H1 (cell line): ENCODE data around the gene CABCOCO1. TPM values are rescaled to one million over a fixed set of nuclear protein-coding genes. Genes with fewer than 3 reads are reported as not detected.

Experiments used
- CTCF ChIA-PET: fragments of 300-600 bp; sonication (Branson Sonifier 250); formaldehyde crosslinking; loops from one replicate; lab custom pipeline; 2021; ENCODE audit not compliant: partially characterized antibody; lab: Charles Lee
- POLR2A ChIA-PET: fragments of 300-600 bp; sonication (Branson Sonifier 250); formaldehyde crosslinking; loops from one replicate; lab custom pipeline; 2021; ENCODE audit warnings: inconsistent platforms; ENCODE audit not compliant: partially characterized antibody; lab: Charles Lee
- DNase-seq, 2 experiments: peaks; one replicate each; pipeline versions ENCODE4 v3.0.0 to v3.0.0-alpha.2; 2010 to 2022; ENCODE audit warnings: low spot score in 2 of 2, low read depth in 1 of 2, mixed read lengths in 1 of 2
- FAIRE-seq: peaks from 2 replicates; lab custom pipeline; 2011; peaks lifted over from hg19 to GRCh38; lab: Jason Lieb, UNC
- H2AFZ ChIP-seq: 2 replicates; pipeline ENCODE4 v1.8.1; 2012; ENCODE audit warnings: low read length, inconsistent platforms
- H2AK5ac ChIP-seq: 2 replicates; pipeline ENCODE4 v1.6.1; 2013; ENCODE audit warnings: low read depth, low read length
- H2BK120ac ChIP-seq: replicated peaks from 2 replicates; pipeline ENCODE3; 2013; ENCODE audit warnings: low read depth, low read length, inconsistent platforms
- H2BK12ac ChIP-seq: 2 replicates; pipeline ENCODE4 v1.6.1; 2013; ENCODE audit warnings: low read depth, low read length
- H2BK15ac ChIP-seq: 2 replicates; pipeline ENCODE4 v1.6.1; 2013; ENCODE audit warnings: low read length
- H2BK20ac ChIP-seq: 2 replicates; pipeline ENCODE4 v1.6.1; 2013; ENCODE audit warnings: low read length
- H2BK5ac ChIP-seq: 2 replicates; pipeline ENCODE4 v1.6.1; 2013; ENCODE audit warnings: low read depth, low read length
- H3K14ac ChIP-seq: 2 replicates; pipeline ENCODE4 v1.6.1; 2013; ENCODE audit warnings: inconsistent platforms; ENCODE audit not compliant: insufficient read length
- H3K18ac ChIP-seq: 2 replicates; pipeline ENCODE4 v1.6.1; 2013; ENCODE audit warnings: low read length; ENCODE audit errors: extremely low read depth
- H3K23ac ChIP-seq: 2 replicates; pipeline ENCODE4 v1.6.1; 2013; ENCODE audit warnings: inconsistent platforms; ENCODE audit not compliant: insufficient read length
- H3K23me2 ChIP-seq: 2 replicates; pipeline ENCODE4 v1.6.1; 2013; ENCODE audit warnings: low read depth, low read length
- H3K27ac ChIP-seq: 2 replicates; pipeline ENCODE4 v1.6.1; 2011; ENCODE audit warnings: low read depth, low read length, inconsistent platforms
- H3K27me3 ChIP-seq, 4 experiments: replicated peaks in 1 of 4; 1 replicate in 1 of 4; 2 replicates in 3 of 4; pipeline versions ENCODE4 v1.6.1 to v1.8.1; 2011 to 2013; ENCODE audit warnings: low read length in 3 of 4, mild to moderate bottlenecking in 3 of 4, inconsistent platforms in 2 of 4, mixed read lengths in 2 of 4, moderate library complexity in 1 of 4; ENCODE audit not compliant: control insufficient read depth in 3 of 4, insufficient read depth in 3 of 4; ENCODE audit errors: extremely low read depth in 1 of 4
- H3K36me3 ChIP-seq, 4 experiments: 2 replicates each; pipeline versions ENCODE4 v1.6.1 to v1.8.1; 2011 to 2013; ENCODE audit warnings: mild to moderate bottlenecking in 4 of 4, low read length in 3 of 4, moderate library complexity in 2 of 4, control low read depth in 1 of 4, inconsistent platforms in 1 of 4; ENCODE audit not compliant: insufficient read depth in 4 of 4, control insufficient read depth in 2 of 4
- H3K4ac ChIP-seq: replicated peaks from 2 replicates; pipeline ENCODE3; 2013; ENCODE audit warnings: low read length, low read depth, mixed read lengths, inconsistent platforms; ENCODE audit not compliant: insufficient read length
- H3K4me1 ChIP-seq, 4 experiments: replicated peaks in 1 of 4; 1 replicate in 1 of 4; 2 replicates in 3 of 4; pipeline versions ENCODE4 v1.6.1 to v1.8.1; 2011 to 2013; ENCODE audit warnings: low read length in 3 of 4, inconsistent platforms in 2 of 4, mixed read lengths in 1 of 4; ENCODE audit not compliant: insufficient read depth in 4 of 4, control insufficient read depth in 3 of 4
- H3K4me2 ChIP-seq, 2 experiments: 2 replicates each; pipeline versions ENCODE4 v1.6.1 to v1.8.1; 2011 to 2013; ENCODE audit warnings: low read depth in 2 of 2, low read length in 2 of 2, control low read depth in 1 of 2, inconsistent platforms in 1 of 2, mild to moderate bottlenecking in 1 of 2; ENCODE audit not compliant: insufficient read depth in 1 of 2
- H3K4me3 ChIP-seq, 4 experiments: fragments of 200-600, 300-600 bp in 1 of 4; sonication (generic), shearing (Covaris generic), sonication (Bioruptor Twin) in 1 of 4; 2 replicates each; pipeline versions ENCODE4 v1.5.1 to v1.8.1; 2011 to 2016; ENCODE audit warnings: low read length in 4 of 4, low read depth in 3 of 4, control low read depth in 2 of 4, inconsistent platforms in 2 of 4, mild to moderate bottlenecking in 2 of 4, mixed read lengths in 1 of 4, moderate library complexity in 1 of 4; ENCODE audit not compliant: insufficient read depth in 2 of 4; ENCODE audit errors: extremely low read depth in 1 of 4
- H3K56ac ChIP-seq: replicated peaks from 2 replicates; pipeline ENCODE3; 2013; ENCODE audit warnings: low read depth, mild to moderate bottlenecking, mixed read lengths, low read length, inconsistent platforms; ENCODE audit not compliant: insufficient read length
- H3K79me1 ChIP-seq: 2 replicates; pipeline ENCODE4 v1.6.1; 2013; ENCODE audit warnings: low read depth, low read length, control low read depth
- H3K79me2 ChIP-seq, 2 experiments: 2 replicates each; pipeline versions ENCODE4 v1.6.1 to v1.8.1; 2012 to 2013; ENCODE audit warnings: low read length in 2 of 2, mild to moderate bottlenecking in 2 of 2, inconsistent platforms in 1 of 2; ENCODE audit not compliant: insufficient read depth in 2 of 2, control insufficient read depth in 1 of 2
- H3K9ac ChIP-seq, 4 experiments: replicated peaks in 1 of 4; 1 replicate in 1 of 4; 2 replicates in 3 of 4; pipeline versions ENCODE4 v1.6.1 to v1.8.1; 2011 to 2013; ENCODE audit warnings: low read depth in 3 of 4, low read length in 3 of 4, control low read depth in 2 of 4, mild to moderate bottlenecking in 2 of 4, moderate library complexity in 2 of 4, inconsistent platforms in 1 of 4; ENCODE audit errors: extremely low read depth in 1 of 4
- H3K9me3 ChIP-seq, 2 experiments: 2 replicates each; pipeline versions ENCODE4 v1.6.1 to v1.8.1; 2012 to 2013; ENCODE audit warnings: mild to moderate bottlenecking in 2 of 2, moderate library complexity in 2 of 2, control low read depth in 1 of 2, inconsistent platforms in 1 of 2, low read depth in 1 of 2, low read length in 1 of 2, mixed read lengths in 1 of 2; ENCODE audit not compliant: insufficient read depth in 2 of 2
- H4K20me1 ChIP-seq, 2 experiments: replicated peaks in 1 of 2; 2 replicates each; pipeline versions ENCODE3 to v1.8.1; 2011 to 2013; ENCODE audit warnings: inconsistent platforms in 2 of 2, low read length in 2 of 2, mild to moderate bottlenecking in 1 of 2; ENCODE audit not compliant: insufficient read depth in 2 of 2, control insufficient read depth in 1 of 2
- H4K5ac ChIP-seq: 2 replicates; pipeline ENCODE4 v1.6.1; 2013; ENCODE audit warnings: low read length, low read depth, mixed read lengths, inconsistent platforms; ENCODE audit not compliant: insufficient read length
- H4K8ac ChIP-seq: 2 replicates; pipeline ENCODE4 v1.8.0; 2013; ENCODE audit warnings: mild to moderate bottlenecking, moderate library complexity, low read length, inconsistent platforms; ENCODE audit not compliant: insufficient read depth; ENCODE audit errors: extremely low read depth
- H4K91ac ChIP-seq: replicated peaks from 2 replicates; pipeline ENCODE3; 2013; ENCODE audit warnings: low read length, mixed read lengths, inconsistent platforms; ENCODE audit not compliant: insufficient read length
- SP4 ChIP-seq: IDR thresholded peaks from 2 replicates; pipeline ENCODE4 v1.6.1; 2012; ENCODE audit warnings: low read length, inconsistent platforms
- TEAD4 ChIP-seq: IDR thresholded peaks from 2 replicates; pipeline ENCODE4 v1.6.1; 2012; ENCODE audit warnings: low read depth, low read length, inconsistent platforms, mixed read lengths
- YY1 ChIP-seq: IDR thresholded peaks from 2 replicates; pipeline ENCODE4 v1.6.1; 2011; ENCODE audit warnings: low read depth, mild to moderate bottlenecking, low read length
- polyA plus RNA-seq, 7 experiments: library from polyadenylated mRNA; depleted of rRNA in 3 of 7; stranded (reverse) in 5 of 7; unstranded in 2 of 7; fragments of >200 nt in 5 of 7; fragments of 200-250 nt in 2 of 7; gene quantifications; 1 replicate in 5 of 7; 2 replicates in 1 of 7; 4 replicates in 1 of 7; pipeline versions ENCODE4 v1.2.1 to v1.2.3, GENCODE V29; 2011 to 2013; ENCODE audit warnings: missing spikeins in 2 of 7, mixed read lengths in 2 of 7
- total RNA-seq: library from RNA; stranded (reverse); fragmentation: NEBNext Ultra II Directional; extraction: Animal tissue kit (Norgen Biotek cat#: 25700); gene quantifications from 2 replicates; pipeline ENCODE4 v1.2.1, GENCODE V29; 2021
- TF ChIP-seq, protein P1 (sequence below): IDR thresholded peaks from 2 replicates; pipeline ENCODE4 v1.6.1; 2012; ENCODE audit warnings: inconsistent platforms

The CABCOCO1 gene
- total and polyA plus RNA-seq, 2 of the 8 experiments (the other 6 are each of a cell fraction or from before 2014, with no cell fraction given) = not detected

DNA sequence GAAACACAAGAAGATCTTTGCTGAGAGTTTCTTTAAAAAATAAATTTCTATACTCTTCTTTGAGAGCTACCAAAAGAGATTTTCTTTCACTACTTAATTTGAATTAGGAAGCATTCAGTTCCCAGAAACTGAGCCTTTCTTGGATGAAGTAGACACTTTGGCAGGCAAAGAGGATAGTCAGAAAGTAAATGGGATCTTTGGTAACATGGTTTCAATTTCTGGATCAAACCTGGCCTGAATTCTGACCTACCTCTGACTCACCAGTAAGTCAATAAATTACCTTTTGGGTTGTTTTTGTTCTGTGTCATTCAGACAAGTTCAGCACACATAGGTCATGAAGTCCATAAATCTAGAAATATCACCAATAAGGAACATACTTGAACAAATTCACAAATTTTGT is 26.8 kb upstream of the CABCOCO1 start:
- no peak for FAIRE-seq

More for the DNA sequence above, 26.8 kb upstream of the CABCOCO1 start:
- no peak overlapping the region for H3K23ac ChIP-seq
- H4K91ac ChIP-seq = no peak overlapping the region
- TF ChIP-seq TEAD4 (no peak), YY1 (no peak), SP4 (no peak)
- TF ChIP-seq, protein P1, sequence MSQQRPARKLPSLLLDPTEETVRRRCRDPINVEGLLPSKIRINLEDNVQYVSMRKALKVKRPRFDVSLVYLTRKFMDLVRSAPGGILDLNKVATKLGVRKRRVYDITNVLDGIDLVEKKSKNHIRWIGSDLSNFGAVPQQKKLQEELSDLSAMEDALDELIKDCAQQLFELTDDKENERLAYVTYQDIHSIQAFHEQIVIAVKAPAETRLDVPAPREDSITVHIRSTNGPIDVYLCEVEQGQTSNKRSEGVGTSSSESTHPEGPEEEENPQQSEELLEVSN = no peak
- 0 out of 2 replicates have a peak overlapping the region, but pooled peaks have one; percentile 12 for H2AFZ ChIP-seq
- no peak overlapping the region for H3K18ac ChIP-seq
- no peak overlapping the region for H2BK20ac ChIP-seq
- H2BK15ac ChIP-seq = no peak overlapping the region
- H4K5ac ChIP-seq = no peak overlapping the region
- no peaks in the 10 kb centered on the region for H4K20me1 ChIP-seq
- H3K36me3 ChIP-seq = no peaks in the 10 kb centered on the region; a peak in 2 of 8 replicates
- no peaks in the 10 kb centered on the region for H3K79me2 ChIP-seq
- no peaks in the 10 kb centered on the region for H3K79me1 ChIP-seq
- no peak overlapping the region for H3K9ac ChIP-seq
- H2BK12ac ChIP-seq = no peak overlapping the region
- no peaks in the 10 kb centered on the region for H3K9me3 ChIP-seq
- DNase-seq = no peak
- H2BK5ac ChIP-seq = no peak overlapping the region
- H3K14ac ChIP-seq = no peak overlapping the region
- POLR2A ChIA-PET = interaction anchor here (0.7 kb wide), 1 partner anchor 13 kb away, joined by 4 read pairs; no protein-coding TSS in a partner anchor
- no peak overlapping the region for H3K27ac ChIP-seq
- no peak overlapping the region for H3K4me2 ChIP-seq
- CTCF ChIA-PET = no interaction called here
- H4K8ac ChIP-seq = no peak overlapping the region
- no peak overlapping the region for H2BK120ac ChIP-seq
- no peaks in the 10 kb centered on the region for H3K23me2 ChIP-seq
- peaks cover 0 to 4% (median 1%) of the 10 kb centered on the region in 4 experiments; a peak in 1 of 7 replicates for H3K4me1 ChIP-seq
- no peak overlapping the region for H3K4me3 ChIP-seq
- H3K56ac ChIP-seq = no peak overlapping the region
- no peak overlapping the region for H2AK5ac ChIP-seq
- H3K27me3 ChIP-seq = no peaks in the 10 kb centered on the region
- no peak overlapping the region for H3K4ac ChIP-seq
